ENCODE data around the gene UTP20.

UTP20 gene

GRCh38 chr12:101276433-101276832 is 3.5 kb upstream of the UTP20 start:
- no peaks in the 10 kb centered on the region for H3K9me3 ChIP-seq (ENCODE audit: control insufficient read depth, low read length)
- no peaks in the 10 kb centered on the region for H3K36me3 ChIP-seq (ENCODE audit: control insufficient read depth, insufficient read depth, low read length)
- H3K27ac ChIP-seq (ENCODE audit: insufficient read depth, low read depth, low read length, poor library complexity, severe bottlenecking) = no peak overlapping the region
- peaks cover 4% of the 10 kb centered on the region for H3K27me3 ChIP-seq (ENCODE audit: control insufficient read depth, insufficient read depth, low read length, poor library complexity, severe bottlenecking)
- WGBS, 2 experiments = 80 to 83% methylated on average over 1 of the region's 1 CpG
- no peak overlapping the region for H3K4me3 ChIP-seq (ENCODE audit: insufficient read depth, low read depth, low read length)
- H3K4me1 ChIP-seq (ENCODE audit: control insufficient read depth, insufficient read depth, low read length) = peaks cover 2% of the 10 kb centered on the region

DNA sequence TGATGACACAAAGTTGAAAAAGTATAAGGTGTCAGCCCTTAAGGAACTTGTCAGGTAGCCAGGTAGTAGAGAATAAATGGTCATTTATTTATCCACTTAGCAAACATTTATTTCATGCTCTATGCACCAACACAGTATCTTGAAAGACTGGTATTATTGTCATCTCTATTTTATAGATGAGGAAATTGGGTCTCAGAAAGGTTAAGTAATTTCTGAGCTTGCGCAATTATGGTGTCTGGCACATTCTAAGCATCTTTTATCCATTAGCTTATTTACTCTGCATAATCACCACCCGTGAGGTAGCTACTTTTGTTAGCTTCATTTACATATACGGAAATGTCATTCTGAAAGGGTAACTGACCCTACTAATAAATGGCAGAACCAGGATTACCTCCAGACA is 2.5 kb upstream of the UTP20 start:
- WGBS, 2 experiments = 89 to 92% methylated on average over 3 of the region's 3 CpGs
- Histone ChIP-seq H3K4me1 (ENCODE audit: control insufficient read depth, insufficient read depth, low read length) (peaks cover 2% of the 10 kb centered on the region), H3K27ac (ENCODE audit: insufficient read depth, low read depth, low read length, poor library complexity, severe bottlenecking) (no peak overlapping the region), H3K36me3 (ENCODE audit: control insufficient read depth, insufficient read depth, low read length) (no peaks in the 10 kb centered on the region), H3K9me3 (ENCODE audit: control insufficient read depth, low read length) (no peaks in the 10 kb centered on the region), H3K27me3 (ENCODE audit: control insufficient read depth, insufficient read depth, low read length, poor library complexity, severe bottlenecking) (peaks cover 4% of the 10 kb centered on the region), H3K4me3 (ENCODE audit: insufficient read depth, low read depth, low read length) (no peak overlapping the region)

- peaks cover 9% of the 10 kb centered on the region for H3K36me3 ChIP-seq (ENCODE audit: control insufficient read depth, insufficient read depth, low read length)
- H3K4me3 ChIP-seq (ENCODE audit: insufficient read depth, low read depth, low read length) = no peak overlapping the region
- no peaks in the 10 kb centered on the region for H3K4me1 ChIP-seq (ENCODE audit: control insufficient read depth, insufficient read depth, low read length)
- H3K27me3 ChIP-seq (ENCODE audit: control insufficient read depth, insufficient read depth, low read length, poor library complexity, severe bottlenecking) = no peaks in the 10 kb centered on the region
- no peak overlapping the region for H3K27ac ChIP-seq (ENCODE audit: insufficient read depth, low read depth, low read length, poor library complexity, severe bottlenecking)
- no peaks in the 10 kb centered on the region for H3K9me3 ChIP-seq (ENCODE audit: control insufficient read depth, low read length)
- 93 to 95% methylated on average over 3 of the region's 3 CpGs for WGBS, 2 experiments
These were observed 7.5 kb downstream of the UTP20 start for GRCh38 chr12:101287357-101287756.

- 94 to 97% methylated on average over 3 of the region's 4 CpGs for WGBS, 2 experiments
- no peaks in the 10 kb centered on the region for H3K27me3 ChIP-seq (ENCODE audit: control insufficient read depth, insufficient read depth, low read length, poor library complexity, severe bottlenecking)
- no peaks in the 10 kb centered on the region for H3K9me3 ChIP-seq (ENCODE audit: control insufficient read depth, low read length)
- no peak overlapping the region for H3K4me3 ChIP-seq (ENCODE audit: insufficient read depth, low read depth, low read length)
- peaks cover 16% of the 10 kb centered on the region for H3K36me3 ChIP-seq (ENCODE audit: control insufficient read depth, insufficient read depth, low read length)
- H3K27ac ChIP-seq (ENCODE audit: insufficient read depth, low read depth, low read length, poor library complexity, severe bottlenecking) = no peak overlapping the region
- H3K4me1 ChIP-seq (ENCODE audit: control insufficient read depth, insufficient read depth, low read length) = no peaks in the 10 kb centered on the region
These were observed 17.8 kb downstream of the UTP20 start for GRCh38 chr12:101297661-101298060.

DNA sequence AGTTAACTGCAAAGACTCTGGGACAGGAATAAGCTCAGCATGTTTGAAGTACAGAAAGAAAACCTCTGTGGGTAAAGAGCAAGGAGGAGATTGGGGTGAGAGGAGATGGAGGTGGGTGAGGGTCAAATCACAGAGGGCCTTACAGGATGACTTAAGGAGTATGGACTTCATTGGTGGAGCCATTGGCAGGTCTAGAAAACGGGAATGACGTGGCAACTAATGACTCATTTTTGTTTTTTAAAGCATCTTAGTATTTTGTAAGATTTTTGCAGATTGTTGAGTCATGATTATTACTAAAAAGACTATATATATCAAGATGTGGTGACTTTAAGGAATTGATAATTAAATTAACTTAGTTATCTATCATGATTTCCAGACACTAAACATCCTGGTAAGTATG is 18.5 kb downstream of the UTP20 start:
- Histone ChIP-seq H3K4me3 (ENCODE audit: insufficient read depth, low read depth, low read length) (no peak overlapping the region), H3K9me3 (ENCODE audit: control insufficient read depth, low read length) (no peaks in the 10 kb centered on the region), H3K27me3 (ENCODE audit: control insufficient read depth, insufficient read depth, low read length, poor library complexity, severe bottlenecking) (no peaks in the 10 kb centered on the region), H3K4me1 (ENCODE audit: control insufficient read depth, insufficient read depth, low read length) (no peaks in the 10 kb centered on the region), H3K27ac (ENCODE audit: insufficient read depth, low read depth, low read length, poor library complexity, severe bottlenecking) (no peak overlapping the region), H3K36me3 (ENCODE audit: control insufficient read depth, insufficient read depth, low read length) (peaks cover 16% of the 10 kb centered on the region)
- WGBS, 2 experiments = 92 to 94% methylated on average over 2 of the region's 2 CpGs

DNA sequence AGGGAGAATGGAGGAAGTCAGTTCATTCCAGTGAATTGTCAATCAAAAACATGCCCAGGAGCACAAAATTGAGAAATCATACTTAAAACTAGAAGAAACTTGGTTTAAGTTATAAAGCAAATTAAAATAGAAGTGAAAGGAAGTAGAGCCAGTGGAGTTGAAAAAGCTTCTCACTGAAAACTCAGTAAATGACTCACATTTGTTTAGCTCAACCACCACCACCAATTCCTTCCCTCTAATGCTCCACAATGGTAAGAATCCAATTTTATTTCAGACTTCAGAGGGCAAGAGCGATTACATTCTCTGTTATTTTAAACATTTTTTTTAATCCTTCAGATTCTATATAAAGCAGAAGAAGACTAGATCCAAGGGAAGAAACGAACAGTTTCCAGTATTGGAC is 19.4 kb downstream of the UTP20 start:
- H3K4me3 ChIP-seq (ENCODE audit: insufficient read depth, low read depth, low read length) = no peak overlapping the region
- no peaks in the 10 kb centered on the region for H3K9me3 ChIP-seq (ENCODE audit: control insufficient read depth, low read length)
- H3K27me3 ChIP-seq (ENCODE audit: control insufficient read depth, insufficient read depth, low read length, poor library complexity, severe bottlenecking) = no peaks in the 10 kb centered on the region
- no peaks in the 10 kb centered on the region for H3K4me1 ChIP-seq (ENCODE audit: control insufficient read depth, insufficient read depth, low read length)
- H3K27ac ChIP-seq (ENCODE audit: insufficient read depth, low read depth, low read length, poor library complexity, severe bottlenecking) = no peak overlapping the region
- H3K36me3 ChIP-seq (ENCODE audit: control insufficient read depth, insufficient read depth, low read length) = peaks cover 16% of the 10 kb centered on the region
- WGBS, 2 experiments = 89 to 96% methylated on average over 2 of the region's 2 CpGs

DNA sequence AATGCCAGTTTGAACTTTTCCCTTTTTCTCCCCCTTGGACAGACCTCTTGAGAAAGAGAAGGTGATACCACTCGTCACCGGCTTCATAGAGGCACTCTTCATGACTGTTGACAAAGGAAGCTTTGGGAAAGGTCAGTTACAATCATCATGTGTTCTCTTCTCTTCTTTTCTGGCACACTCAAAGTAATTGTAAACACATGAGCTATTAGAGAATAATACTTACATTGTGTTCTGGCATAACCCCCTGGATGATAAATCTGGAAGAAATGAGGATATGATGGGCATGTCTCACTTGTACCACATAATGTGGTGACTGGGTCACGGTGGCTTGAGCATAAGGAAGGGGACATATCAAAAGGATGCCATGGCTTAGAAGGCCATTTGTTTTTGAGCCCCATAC is 20.0 kb downstream of the UTP20 start:
- Histone ChIP-seq H3K4me1 (ENCODE audit: control insufficient read depth, insufficient read depth, low read length) (no peaks in the 10 kb centered on the region), H3K27me3 (ENCODE audit: control insufficient read depth, insufficient read depth, low read length, poor library complexity, severe bottlenecking) (no peaks in the 10 kb centered on the region), H3K4me3 (ENCODE audit: insufficient read depth, low read depth, low read length) (no peak overlapping the region), H3K36me3 (ENCODE audit: control insufficient read depth, insufficient read depth, low read length) (peaks cover 16% of the 10 kb centered on the region), H3K9me3 (ENCODE audit: control insufficient read depth, low read length) (no peaks in the 10 kb centered on the region), H3K27ac (ENCODE audit: insufficient read depth, low read depth, low read length, poor library complexity, severe bottlenecking) (no peak overlapping the region)
- WGBS, 2 experiments = 98% methylated on average over 3 of the region's 3 CpGs

GRCh38 chr12:101302741-101303140 is 22.8 kb downstream of the UTP20 start:
- Histone ChIP-seq H3K27ac (ENCODE audit: insufficient read depth, low read depth, low read length, poor library complexity, severe bottlenecking) (no peak overlapping the region), H3K9me3 (ENCODE audit: control insufficient read depth, low read length) (no peaks in the 10 kb centered on the region), H3K27me3 (ENCODE audit: control insufficient read depth, insufficient read depth, low read length, poor library complexity, severe bottlenecking) (no peaks in the 10 kb centered on the region), H3K4me1 (ENCODE audit: control insufficient read depth, insufficient read depth, low read length) (no peaks in the 10 kb centered on the region), H3K36me3 (ENCODE audit: control insufficient read depth, insufficient read depth, low read length) (peaks cover 20% of the 10 kb centered on the region), H3K4me3 (ENCODE audit: insufficient read depth, low read depth, low read length) (no peak overlapping the region)
- WGBS, 2 experiments = 96 to 98% methylated on average over 3 to 4 of the region's 4 CpGs

DNA sequence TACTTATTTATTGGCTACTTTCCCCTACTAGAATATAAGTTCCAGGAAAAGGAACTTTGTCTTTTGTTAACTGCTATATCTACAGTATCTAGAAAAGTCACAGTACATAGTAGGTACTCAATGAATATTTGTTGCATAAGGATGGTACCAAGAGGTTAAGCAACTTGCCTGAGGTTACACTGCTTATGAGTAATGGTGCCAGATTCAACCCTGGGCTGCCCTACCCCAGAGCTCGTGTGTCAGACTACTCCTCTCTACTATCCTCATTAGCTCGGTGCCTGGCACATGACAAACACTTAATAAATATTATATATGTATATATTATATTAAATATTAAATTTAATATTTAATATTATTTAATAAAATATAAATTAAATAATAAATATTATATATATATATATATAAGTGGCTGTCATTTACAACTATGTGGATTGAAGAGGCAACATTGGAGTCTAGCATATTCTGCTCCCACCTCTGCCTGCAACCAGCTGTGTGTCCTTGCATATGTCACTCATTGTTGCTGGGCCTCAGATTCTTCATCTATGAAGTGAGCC is 25.4 kb downstream of the UTP20 start:
- Histone ChIP-seq H3K27me3 (ENCODE audit: control insufficient read depth, insufficient read depth, low read length, poor library complexity, severe bottlenecking) (no peaks in the 10 kb centered on the region), H3K9me3 (ENCODE audit: control insufficient read depth, low read length) (no peaks in the 10 kb centered on the region), H3K27ac (ENCODE audit: insufficient read depth, low read depth, low read length, poor library complexity, severe bottlenecking) (no peak overlapping the region), H3K36me3 (ENCODE audit: control insufficient read depth, insufficient read depth, low read length) (peaks cover 19% of the 10 kb centered on the region), H3K4me1 (ENCODE audit: control insufficient read depth, insufficient read depth, low read length) (no peaks in the 10 kb centered on the region), H3K4me3 (ENCODE audit: insufficient read depth, low read depth, low read length) (no peak overlapping the region)
- 100% methylated on average over 1 of the region's 2 CpGs; no CpG with 5 or more reads in 1 of the 2 experiments for WGBS, 2 experiments

GRCh38 chr12:101305794-101306193 is 25.9 kb downstream of the UTP20 start:
- H3K36me3 ChIP-seq (ENCODE audit: control insufficient read depth, insufficient read depth, low read length) = peaks cover 14% of the 10 kb centered on the region
- WGBS, 2 experiments = 92 to 96% methylated on average over 1 to 2 of the region's 2 CpGs
- no peaks in the 10 kb centered on the region for H3K4me1 ChIP-seq (ENCODE audit: control insufficient read depth, insufficient read depth, low read length)
- H3K9me3 ChIP-seq (ENCODE audit: control insufficient read depth, low read length) = no peaks in the 10 kb centered on the region
- no peak overlapping the region for H3K4me3 ChIP-seq (ENCODE audit: insufficient read depth, low read depth, low read length)
- no peaks in the 10 kb centered on the region for H3K27me3 ChIP-seq (ENCODE audit: control insufficient read depth, insufficient read depth, low read length, poor library complexity, severe bottlenecking)
- H3K27ac ChIP-seq (ENCODE audit: insufficient read depth, low read depth, low read length, poor library complexity, severe bottlenecking) = no peak overlapping the region

- Histone ChIP-seq H3K27ac (ENCODE audit: insufficient read depth, low read depth, low read length, poor library complexity, severe bottlenecking) (no peak overlapping the region), H3K9me3 (ENCODE audit: control insufficient read depth, low read length) (no peaks in the 10 kb centered on the region), H3K36me3 (ENCODE audit: control insufficient read depth, insufficient read depth, low read length) (peaks cover 12% of the 10 kb centered on the region), H3K4me1 (ENCODE audit: control insufficient read depth, insufficient read depth, low read length) (no peaks in the 10 kb centered on the region), H3K4me3 (ENCODE audit: insufficient read depth, low read depth, low read length) (no peak overlapping the region), H3K27me3 (ENCODE audit: control insufficient read depth, insufficient read depth, low read length, poor library complexity, severe bottlenecking) (no peaks in the 10 kb centered on the region)
These were observed 42.6 kb downstream of the UTP20 start for GRCh38 chr12:101322480-101322879.

All from ectodermal cell (in vitro differentiated cells).